Adrenal gland (tissue), 12 donors: ENCODE measurements around the gene GPATCH2L. TPM values are rescaled to one million over a fixed set of nuclear protein-coding genes. Genes with fewer than 3 reads are reported as not detected.

Source experiments
- DNase-seq, 7 donors: peaks; one replicate each; pipeline ENCODE4 v3.0.0-alpha.2; 2019 to 2020
- H3K27ac ChIP-seq, 5 donors: fragments of 200-600 bp; sonication (generic) in 4 of 5; 1 replicate in 3 of 5; 2 replicates in 2 of 5; pipeline versions ENCODE4 v1.5.1 to v1.8.0; 2016 to 2020; ENCODE audit warnings: mild to moderate bottlenecking in 1 of 5
- H3K27me3 ChIP-seq: fragments of 200-600 bp; 2 replicates; pipeline ENCODE4 v1.8.0; 2021
- H3K36me3 ChIP-seq, 2 donors: fragments of 200-600 bp; replicated peaks in 1 of 2; 1 replicate in 1 of 2; 2 replicates in 1 of 2; pipeline versions ENCODE4 v1.5.1 to v1.8.0; 2018 to 2022
- H3K4me1 ChIP-seq, 2 donors: fragments of 200-600 bp; replicated peaks in 1 of 2; 1 replicate in 1 of 2; 2 replicates in 1 of 2; pipeline versions ENCODE4 v1.5.1 to v1.8.0; 2018 to 2021
- H3K4me3 ChIP-seq, 4 donors: fragments of 200-600 bp; sonication (generic) in 3 of 4; one replicate each; pipeline ENCODE4 v1.5.1; 2016 to 2018
- H3K9me3 ChIP-seq, 3 donors: fragments of 200-600 bp; sonication (generic) in 1 of 3; replicated peaks in 1 of 3; 1 replicate in 2 of 3; 2 replicates in 1 of 3; pipeline versions ENCODE4 v1.5.1 to v1.8.0; 2016 to 2021
- CTCF ChIP-seq, 6 experiments: fragments of 450-650 bp in 4 of 6; fragments of 200-600 bp in 2 of 6; sonication (generic) in 1 of 6; IDR thresholded peaks; 1 replicate in 5 of 6; 2 replicates in 1 of 6; pipeline versions ENCODE4 v1.5.1 to v1.8.0; 2016 to 2021; ENCODE audit warnings: antibody characterized with exemption in 6 of 6, mild to moderate bottlenecking in 2 of 6, moderate library complexity in 1 of 6
- POLR2A ChIP-seq, 2 donors: fragments of 450-650 bp; IDR thresholded peaks; one replicate each; pipeline ENCODE4 v1.6.1; 2017; ENCODE audit warnings: antibody characterized with exemption in 2 of 2, mild to moderate bottlenecking in 2 of 2, moderate library complexity in 1 of 2
- WGBS, 4 donors: extraction: QIAGEN DNeasy Blood & Tissue Kit in 2 of 4; methylation state at CpG; one replicate each; pipeline versions ENCODE4 v1.1.5 to v1.1.7; 2013 to 2017; 5-methylcytosine and 5-hydroxymethylcytosine counted together
- intact Hi-C, 2 donors: fragments of 100-400 bp; cut with DNase I; formaldehyde crosslinking; loops; one replicate each; pipeline versions ENCODE4 v1.14.1 to v1.15.0; 2022 to 2023
- polyA plus RNA-seq, 3 donors: library from polyadenylated mRNA; stranded (reverse); fragments of 200-250 nt in 2 of 3; fragments of 350-450 nt in 1 of 3; fragmentation: Illumina TruSeq in 1 of 3; extraction: RNeasy Lipid Tissue Mini Kit (QIAGEN cat#74804) in 1 of 3; gene quantifications; one replicate each; pipeline ENCODE4 v1.2.3, GENCODE V29; 2013 to 2014
- total RNA-seq, 9 donors: library from RNA; depleted of rRNA in 4 of 9; stranded (reverse); fragments of >200 nt in 4 of 9; fragments of 120-200 nt in 1 of 9; fragmentation: NEBNext Ultra II Directional in 1 of 9; extraction: Animal tissue kit (Norgen Biotek cat#: 25700) in 1 of 9; gene quantifications; one replicate each; pipeline versions ENCODE4 v1.1.0 to v1.2.4, GENCODE V29; 2013 to 2023
- donor health status: healthy with polysubstance abuse.
- donor health status: Bipolar disorder and iron deficiency.
- donor health status: DM: yes; HTN: yes; CAD: no.
- donor health status: DM: no; HTN: no; CAD: no.
- donor health status: DM: no; HTN: no; CAD: no.
- donor health status: DM: yes; HTN: yes; CAD: no.

The GPATCH2L gene
- total and polyA plus RNA-seq, 12 donors, result 3.2 to 108 (median 41.1) TPM

- DNase-seq, result no peak
- WGBS, 4 donors, result 72 to 78% (median 74%) methylated on average over 10 of the region's 10 CpGs
- intact Hi-C loops, result no loop called here
- H3K27ac ChIP-seq, result no peak overlapping the region
- H3K4me1 ChIP-seq, result no peaks in the 10 kb centered on the region
- no peak overlapping the region for H3K4me3 ChIP-seq
- TF ChIP-seq CTCF (IDR thresholded peaks at IDR 0.05) (no peak), POLR2A (IDR thresholded peaks at IDR 0.05) (no peak)
- H3K36me3 ChIP-seq, result no peaks in the 10 kb centered on the region
- H3K9me3 ChIP-seq, result no peaks in the 10 kb centered on the region
- H3K27me3 ChIP-seq, result no peaks in the 10 kb centered on the region
Measured at GRCh38 chr14:76227450-76228050, 75.8 kb downstream of the GPATCH2L start.

DNA sequence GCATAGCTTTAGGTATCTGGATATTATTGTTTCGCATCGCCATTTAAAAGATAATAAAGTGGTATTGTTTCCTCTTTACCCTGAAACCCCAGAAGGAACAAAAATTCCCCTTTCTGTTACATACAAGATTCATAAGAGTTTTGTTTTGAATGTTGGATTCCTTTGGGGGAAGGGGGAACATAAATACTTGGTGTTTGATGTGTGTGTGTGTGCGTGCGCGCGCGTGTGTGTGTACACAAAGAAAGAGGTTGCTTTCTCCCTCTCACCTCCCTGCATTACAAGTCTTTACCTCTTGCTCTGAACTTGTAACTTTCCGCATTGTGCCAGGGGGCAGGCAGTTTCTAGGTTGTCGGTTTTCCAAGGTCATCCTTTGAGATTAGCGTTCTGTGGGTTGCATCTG, 76.4 kb downstream of the GPATCH2L start:
- 39 to 73% (median 55%) methylated on average over 10 of the region's 10 CpGs for WGBS, 4 donors

GRCh38 chr14:76232800-76233199, 81.1 kb downstream of the GPATCH2L start:
- Histone ChIP-seq H3K27me3 (no peaks in the 10 kb centered on the region), H3K4me3 (no peak overlapping the region), H3K27ac (no peak overlapping the region), H3K9me3 (no peaks in the 10 kb centered on the region), H3K36me3 (no peaks in the 10 kb centered on the region), H3K4me1 (no peaks in the 10 kb centered on the region)
- no peak for DNase-seq
- WGBS, 4 donors, result 67 to 89% (median 69%) methylated on average over 4 of the region's 4 CpGs
- TF ChIP-seq POLR2A (IDR thresholded peaks at IDR 0.05) (no peak), CTCF (IDR thresholded peaks at IDR 0.05) (no peak)
- intact Hi-C loops, result no loop called here

More for the DNA sequence above, 76.4 kb downstream of the GPATCH2L start:
- no peak overlapping the region for H3K4me3 ChIP-seq
- H3K4me1 ChIP-seq, result no peaks in the 10 kb centered on the region
- TF ChIP-seq CTCF (IDR thresholded peaks at IDR 0.05), result no peak
- no peak for TF ChIP-seq POLR2A (IDR thresholded peaks at IDR 0.05)
- H3K36me3 ChIP-seq, result no peaks in the 10 kb centered on the region
- intact Hi-C loops, result no loop called here
- H3K9me3 ChIP-seq, result no peaks in the 10 kb centered on the region
- H3K27me3 ChIP-seq, result no peaks in the 10 kb centered on the region
- no peak overlapping the region for H3K27ac ChIP-seq
- no peak for DNase-seq

- TF ChIP-seq POLR2A (IDR thresholded peaks at IDR 0.05) (no peak), CTCF (IDR thresholded peaks at IDR 0.05) (no peak)
- Histone ChIP-seq H3K4me3 (no peak overlapping the region), H3K36me3 (no peaks in the 10 kb centered on the region), H3K27ac (no peak overlapping the region), H3K9me3 (no peaks in the 10 kb centered on the region), H3K4me1 (no peaks in the 10 kb centered on the region), H3K27me3 (no peaks in the 10 kb centered on the region)
- WGBS, 4 donors, result 88 to 95% (median 95%) methylated on average over 2 of the region's 2 CpGs
- DNase-seq, result no peak
- intact Hi-C loops, result no loop called here
Measured at GRCh38 chr14:76235628-76236027, 83.9 kb downstream of the GPATCH2L start.
